ENCODE data around the gene SLC22A12. TPM values are rescaled to one million over a fixed set of nuclear protein-coding genes. Genes with fewer than 3 reads are reported as not detected.

The SLC22A12 gene
- total and polyA plus RNA-seq, 2 of the 8 experiments (the other 6 are each of a cell fraction or from before 2014, with no cell fraction given): not detected

- no peak for TF ChIP-seq MAX (IDR thresholded peaks at IDR 0.05)
- TF ChIP-seq GABPA (IDR thresholded peaks at IDR 0.05; ENCODE audit: borderline replicate concordance, insufficient read depth, low read length): no peak
- TF ChIP-seq POLR2A (IDR thresholded peaks at IDR 0.05; ENCODE audit: control extremely low read depth in 1 of 2, low read depth in 2 of 2, low read length in 2 of 2): no peak
- no peak for TF ChIP-seq KDM5A (IDR thresholded peaks at IDR 0.05; ENCODE audit: low read length)
- no peak for TF ChIP-seq TAF7 (optimal IDR thresholded peaks at IDR 0.05; ENCODE audit: borderline replicate concordance, low read depth, low read length)
- no peak for TF ChIP-seq SIRT6 (IDR thresholded peaks at IDR 0.05; ENCODE audit: low read length)
- no peak for TF ChIP-seq KDM4A (IDR thresholded peaks at IDR 0.05; ENCODE audit: low read depth, low read length, severe bottlenecking)
These were observed at the start of gene SLC22A12 (continued) for GRCh38 chr11:64590763-64591221.

All from H1 (cell line).